ENCODE data around the gene FARP2.
"Not testable (repeated sequence)": the region's sequence is repeated elsewhere in the genome, so short reads cannot be mapped to it uniquely, and the experiment has no call there.

The FARP2 gene

DNA sequence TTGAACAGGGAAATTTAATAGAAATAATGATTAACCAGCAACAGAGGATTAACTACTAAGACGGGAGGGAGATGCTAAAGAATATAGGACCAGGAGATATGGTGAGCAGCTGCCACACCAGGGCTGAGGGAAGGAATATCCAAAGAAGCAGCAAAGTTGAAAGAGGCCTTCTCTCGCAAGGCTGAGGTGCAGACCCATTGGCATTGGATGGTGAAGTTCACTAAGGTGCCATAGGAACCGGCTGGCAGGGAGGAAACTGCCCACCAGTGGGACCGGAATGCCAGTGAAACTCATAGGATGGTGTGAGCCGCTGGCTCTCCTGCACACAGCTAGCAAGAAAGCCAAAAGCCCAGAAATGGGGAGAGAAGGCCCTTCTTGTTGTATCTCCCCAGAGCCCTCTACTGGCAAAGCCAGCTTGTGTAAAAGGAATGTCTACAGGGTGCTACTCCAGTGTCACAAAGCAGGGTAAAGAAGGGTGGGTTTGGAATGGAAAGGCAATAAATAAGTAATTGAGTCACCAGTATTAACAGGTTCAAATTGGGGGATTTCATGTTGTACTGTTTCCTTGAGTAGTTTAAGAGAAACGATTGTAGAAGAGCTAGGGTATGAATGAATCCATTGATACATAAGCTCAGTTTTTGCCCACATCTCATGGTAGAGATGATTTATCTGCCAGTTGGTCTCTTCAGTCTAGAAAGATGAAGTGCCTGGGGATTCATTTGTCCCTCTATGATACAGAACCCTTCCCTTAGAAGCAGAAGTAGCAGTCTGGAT lies 36.0 kb downstream of the FARP2 start:
- Histone ChIP-seq H3K9me3 (ENCODE audit: control insufficient read depth, insufficient read depth, low read length) (no peaks in the 10 kb centered on the region), H3K36me3 (ENCODE audit: insufficient read depth, low read length) (no peaks in the 10 kb centered on the region), H3K9ac (ENCODE audit: low read depth, low read length) (no peak overlapping the region), H3K4me1 (ENCODE audit: insufficient read depth, low read length) (no peaks in the 10 kb centered on the region)

DNA sequence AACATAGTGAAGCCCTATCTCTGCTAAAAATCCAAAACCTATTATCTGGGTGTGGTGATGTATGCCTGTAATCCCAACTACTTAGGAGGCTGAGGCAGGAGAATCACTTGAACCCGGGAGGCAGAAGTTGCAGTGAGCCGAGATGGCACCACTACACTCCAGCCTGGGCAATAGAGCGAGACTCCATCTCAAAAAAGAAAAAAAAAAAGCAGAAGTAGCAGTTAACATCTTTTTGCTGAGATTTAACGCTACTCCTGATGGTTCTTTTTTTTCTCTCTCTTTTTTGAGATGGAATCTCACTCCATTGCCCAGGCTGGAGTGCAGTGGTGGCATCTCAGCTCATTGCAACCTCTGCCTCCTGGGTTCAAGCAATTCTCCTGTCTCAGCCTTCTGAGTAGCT lies 36.7 kb downstream of the FARP2 start:
- not testable (repeated sequence) for H3K4me1 ChIP-seq (ENCODE audit: insufficient read depth, low read length); H3K36me3 ChIP-seq (ENCODE audit: insufficient read depth, low read length); H3K9ac ChIP-seq (ENCODE audit: low read depth, low read length); H3K9me3 ChIP-seq (ENCODE audit: control insufficient read depth, insufficient read depth, low read length)

- no peak overlapping the region for H3K9ac ChIP-seq (ENCODE audit: low read depth, low read length)
- no peaks in the 10 kb centered on the region for H3K4me1 ChIP-seq (ENCODE audit: insufficient read depth, low read length)
- H3K36me3 ChIP-seq (ENCODE audit: insufficient read depth, low read length): no peaks in the 10 kb centered on the region
- no peaks in the 10 kb centered on the region for H3K9me3 ChIP-seq (ENCODE audit: control insufficient read depth, insufficient read depth, low read length)
Measured at GRCh38 chr2:241393524-241394196, 37.6 kb downstream of the FARP2 start.

DNA sequence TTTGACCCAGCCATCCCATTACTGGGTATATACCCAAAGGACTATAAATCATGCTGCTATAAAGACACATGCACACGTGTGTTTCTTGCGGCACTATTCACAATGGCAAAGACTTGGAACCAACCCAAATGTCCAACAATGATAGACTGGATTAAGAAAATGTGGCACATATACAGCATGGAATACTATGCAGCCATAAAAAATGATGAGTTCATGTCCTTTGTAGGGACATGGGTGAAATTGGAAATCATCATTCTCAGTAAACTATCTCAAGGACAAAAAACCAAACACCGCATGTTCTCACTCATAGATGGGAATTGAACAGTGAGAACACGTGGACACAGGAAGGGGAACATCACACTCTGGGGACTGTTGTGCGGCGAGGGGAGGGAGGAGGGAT lies 40.7 kb downstream of the FARP2 start:
- H3K9ac ChIP-seq (ENCODE audit: low read depth, low read length); H3K9me3 ChIP-seq (ENCODE audit: control insufficient read depth, insufficient read depth, low read length); H3K36me3 ChIP-seq (ENCODE audit: insufficient read depth, low read length); H3K4me1 ChIP-seq (ENCODE audit: insufficient read depth, low read length): not testable (repeated sequence)

DNA sequence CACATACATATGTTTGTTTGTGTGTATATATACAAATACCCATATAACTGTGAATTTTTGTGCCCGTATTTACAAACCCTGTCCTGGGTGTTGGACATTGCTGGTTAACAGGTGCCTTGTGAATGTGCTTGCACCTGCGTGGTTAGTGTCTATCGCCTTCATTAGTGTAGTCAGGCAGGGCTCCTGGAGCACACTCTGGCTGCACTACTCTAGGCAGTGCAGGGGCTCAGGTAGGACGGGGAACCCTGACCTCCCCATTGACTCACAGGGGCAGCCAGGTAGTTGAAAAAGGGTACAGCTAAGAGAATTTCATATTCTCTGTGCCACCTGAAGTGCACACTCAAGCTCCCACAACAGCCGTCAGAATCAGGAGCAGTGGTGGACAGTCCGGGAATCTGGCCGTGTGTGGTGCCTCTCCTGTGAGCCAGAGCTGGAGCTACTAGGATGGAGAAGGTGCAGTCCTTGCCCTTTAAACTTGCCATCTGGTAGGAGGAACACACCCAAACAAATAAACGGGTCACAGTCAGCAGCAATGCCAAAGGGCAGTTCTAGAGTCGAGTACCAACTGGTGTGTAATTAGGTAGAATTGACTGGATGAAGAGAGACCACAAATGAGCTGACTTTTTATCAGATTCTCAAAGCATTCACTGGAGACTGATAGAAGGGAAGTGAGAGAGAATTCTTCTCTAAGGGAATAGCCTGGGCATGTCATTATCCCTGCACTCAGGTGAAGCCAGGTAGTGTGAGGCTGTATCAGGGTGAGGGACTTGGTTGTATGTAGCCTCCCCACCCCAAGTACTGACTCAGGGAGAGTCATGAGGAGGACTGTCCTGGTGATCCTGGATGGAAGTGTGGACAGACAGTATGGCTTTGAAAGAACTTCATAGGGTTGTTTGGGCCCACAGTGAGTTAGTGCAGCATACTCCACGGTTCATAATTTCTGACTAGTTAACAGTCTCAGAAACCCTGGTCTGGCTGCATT lies 44.1 kb downstream of the FARP2 start:
- Histone ChIP-seq H3K9ac (ENCODE audit: low read depth, low read length) (no peak overlapping the region), H3K9me3 (ENCODE audit: control insufficient read depth, insufficient read depth, low read length) (no peaks in the 10 kb centered on the region), H3K36me3 (ENCODE audit: insufficient read depth, low read length) (peaks cover 4% of the 10 kb centered on the region; the same call in 1 of the 2 replicates), H3K4me1 (ENCODE audit: insufficient read depth, low read length) (no peaks in the 10 kb centered on the region)

DNA sequence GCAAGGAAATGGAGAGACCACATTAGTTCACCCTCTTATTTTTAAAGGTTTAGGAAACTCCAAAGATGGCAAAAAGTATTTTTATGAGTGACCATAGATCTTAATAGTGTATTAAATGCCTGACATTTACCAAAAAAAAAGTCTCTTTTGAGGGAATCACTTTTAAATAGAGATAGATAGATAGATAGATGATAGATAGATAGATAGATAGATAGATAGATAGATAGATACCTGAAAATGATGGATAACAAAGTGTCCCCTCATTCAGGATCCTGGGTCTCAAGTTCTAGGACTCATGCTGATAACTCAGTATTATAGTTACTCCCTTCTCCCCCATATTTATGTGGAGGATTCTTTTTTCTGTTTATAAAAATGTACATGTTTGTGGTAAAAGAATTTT lies 52.8 kb downstream of the FARP2 start:
- no peak overlapping the region for H3K9ac ChIP-seq (ENCODE audit: low read depth, low read length)
- peaks cover 7% of the 10 kb centered on the region for H3K36me3 ChIP-seq (ENCODE audit: insufficient read depth, low read length)
- no peaks in the 10 kb centered on the region for H3K9me3 ChIP-seq (ENCODE audit: control insufficient read depth, insufficient read depth, low read length)
- no peaks in the 10 kb centered on the region for H3K4me1 ChIP-seq (ENCODE audit: insufficient read depth, low read length)

DNA sequence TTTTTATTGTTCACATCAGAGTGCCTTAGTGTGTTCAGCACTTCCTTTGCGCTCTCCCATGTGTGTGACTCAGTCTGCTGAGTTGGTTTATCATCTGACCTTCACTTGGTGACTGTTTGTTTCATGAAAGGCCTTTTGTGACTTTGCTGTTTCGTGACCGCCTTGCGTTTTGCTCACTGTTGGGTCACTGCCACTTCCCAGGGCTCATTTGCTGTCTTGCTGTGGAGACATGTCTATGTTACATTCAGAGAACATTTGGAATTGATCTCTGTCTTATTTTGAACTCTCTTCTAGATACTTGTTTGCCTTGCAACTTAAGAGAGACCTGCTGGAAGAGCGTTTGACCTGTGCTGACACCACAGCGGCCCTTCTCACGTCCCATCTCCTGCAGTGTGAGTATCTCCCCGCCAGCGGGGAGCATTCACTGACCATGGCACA lies 54.7 kb downstream of the FARP2 start:
- no peak overlapping the region for H3K9ac ChIP-seq (ENCODE audit: low read depth, low read length)
- H3K9me3 ChIP-seq (ENCODE audit: control insufficient read depth, insufficient read depth, low read length): no peaks in the 10 kb centered on the region
- H3K4me1 ChIP-seq (ENCODE audit: insufficient read depth, low read length): no peaks in the 10 kb centered on the region
- peaks cover 9% of the 10 kb centered on the region for H3K36me3 ChIP-seq (ENCODE audit: insufficient read depth, low read length)

DNA sequence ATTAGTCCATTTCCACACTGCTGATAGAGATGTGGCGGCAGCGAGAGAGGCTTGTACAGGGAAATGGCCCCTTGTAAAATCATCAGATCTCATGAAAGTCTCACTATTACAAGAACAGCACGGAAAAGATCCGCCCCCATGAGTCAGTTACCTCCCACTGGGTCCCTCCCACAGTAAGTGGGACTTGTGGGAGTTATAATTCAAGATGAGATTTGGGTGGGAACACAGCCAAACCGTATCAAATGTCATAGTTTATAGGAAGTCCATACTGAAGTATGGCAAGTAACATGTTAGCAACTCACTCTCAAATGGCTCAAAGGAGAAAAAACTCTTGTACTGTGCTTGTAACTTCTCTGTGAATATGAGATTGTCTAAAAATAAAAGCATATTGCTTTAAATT lies 56.1 kb downstream of the FARP2 start:
- Histone ChIP-seq H3K9ac (ENCODE audit: low read depth, low read length) (no peak overlapping the region), H3K4me1 (ENCODE audit: insufficient read depth, low read length) (no peaks in the 10 kb centered on the region), H3K9me3 (ENCODE audit: control insufficient read depth, insufficient read depth, low read length) (no peaks in the 10 kb centered on the region), H3K36me3 (ENCODE audit: insufficient read depth, low read length) (peaks cover 9% of the 10 kb centered on the region)

GRCh38 chr2:241413501-241413900 lies 57.4 kb downstream of the FARP2 start:
- H3K4me1 ChIP-seq (ENCODE audit: insufficient read depth, low read length); H3K9me3 ChIP-seq (ENCODE audit: control insufficient read depth, insufficient read depth, low read length); H3K36me3 ChIP-seq (ENCODE audit: insufficient read depth, low read length); H3K9ac ChIP-seq (ENCODE audit: low read depth, low read length): not testable (repeated sequence)

DNA sequence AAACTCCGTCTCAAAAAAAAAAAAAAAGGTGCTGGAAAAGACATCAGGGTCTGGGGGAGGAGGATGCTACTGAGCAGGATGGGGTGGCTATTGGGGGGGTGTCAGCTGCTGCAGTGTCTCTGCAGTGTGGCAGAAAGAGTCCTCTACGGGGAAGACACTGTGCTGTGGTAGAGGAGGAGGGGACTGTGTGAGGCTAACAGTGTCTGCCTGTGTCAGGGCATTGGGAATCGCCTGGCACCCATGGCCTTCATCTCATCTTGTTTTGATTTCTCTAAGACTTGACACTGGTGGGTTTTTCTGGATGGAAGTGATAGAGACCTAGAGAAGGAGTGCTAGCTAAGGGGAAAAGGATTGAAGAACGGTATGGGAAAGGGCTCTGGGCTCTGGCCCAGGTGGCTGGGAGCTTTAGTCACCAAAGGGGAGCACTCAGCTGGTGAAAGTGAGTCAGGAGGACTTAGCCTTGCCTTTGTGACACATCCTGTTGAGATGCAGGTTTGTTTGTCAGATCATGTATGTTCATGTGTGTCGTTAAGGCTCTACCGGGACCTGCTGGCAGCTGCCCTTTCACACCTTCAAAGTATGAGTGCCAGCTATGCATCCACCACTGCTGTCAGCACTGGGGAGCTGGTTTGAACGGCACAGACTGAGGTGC lies 58.0 kb downstream of the FARP2 start:
- Histone ChIP-seq H3K36me3 (ENCODE audit: insufficient read depth, low read length) (peaks cover 8% of the 10 kb centered on the region), H3K9me3 (ENCODE audit: control insufficient read depth, insufficient read depth, low read length) (no peaks in the 10 kb centered on the region), H3K4me1 (ENCODE audit: insufficient read depth, low read length) (no peaks in the 10 kb centered on the region), H3K9ac (ENCODE audit: low read depth, low read length) (no peak overlapping the region)

- Histone ChIP-seq H3K9me3 (ENCODE audit: control insufficient read depth, insufficient read depth, low read length) (no peaks in the 10 kb centered on the region), H3K9ac (ENCODE audit: low read depth, low read length) (no peak overlapping the region), H3K4me1 (ENCODE audit: insufficient read depth, low read length) (no peaks in the 10 kb centered on the region), H3K36me3 (ENCODE audit: insufficient read depth, low read length) (peaks cover 8% of the 10 kb centered on the region)
Measured at GRCh38 chr2:241415196-241415595, 59.1 kb downstream of the FARP2 start.

DNA sequence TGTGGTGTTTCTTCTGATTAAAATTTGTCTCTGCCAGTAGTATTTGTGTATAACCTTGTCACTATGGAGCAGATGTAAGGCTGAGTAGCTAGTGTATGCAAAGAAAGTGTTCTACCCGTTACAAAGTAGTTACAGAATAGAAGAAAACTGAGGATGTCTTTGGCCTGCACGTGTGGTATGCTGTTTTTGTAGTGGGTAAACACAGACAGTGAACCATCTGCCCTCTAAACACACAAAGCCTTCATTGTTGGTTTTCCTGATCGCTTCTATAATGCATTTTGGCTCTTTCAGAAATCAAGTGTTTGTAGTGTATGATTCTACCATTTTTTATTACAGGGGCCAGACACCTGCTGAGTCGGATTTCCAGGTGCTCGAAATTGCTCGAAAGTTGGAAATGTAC lies 61.5 kb downstream of the FARP2 start:
- Histone ChIP-seq H3K9ac (ENCODE audit: low read depth, low read length) (no peak overlapping the region), H3K9me3 (ENCODE audit: control insufficient read depth, insufficient read depth, low read length) (no peaks in the 10 kb centered on the region), H3K4me1 (ENCODE audit: insufficient read depth, low read length) (no peaks in the 10 kb centered on the region), H3K36me3 (ENCODE audit: insufficient read depth, low read length) (peaks cover 5% of the 10 kb centered on the region)

- H3K9ac ChIP-seq (ENCODE audit: low read depth, low read length): no peak overlapping the region
- H3K36me3 ChIP-seq (ENCODE audit: insufficient read depth, low read length): peaks cover 2% of the 10 kb centered on the region
- H3K4me1 ChIP-seq (ENCODE audit: insufficient read depth, low read length): no peaks in the 10 kb centered on the region
- H3K9me3 ChIP-seq (ENCODE audit: control insufficient read depth, insufficient read depth, low read length): no peaks in the 10 kb centered on the region; the same call in 1 of the 2 replicates
Measured at GRCh38 chr2:241421330-241421729, 65.2 kb downstream of the FARP2 start.

GRCh38 chr2:241421942-241422341 lies 65.9 kb downstream of the FARP2 start:
- H3K9ac ChIP-seq (ENCODE audit: low read depth, low read length); H3K4me1 ChIP-seq (ENCODE audit: insufficient read depth, low read length); H3K9me3 ChIP-seq (ENCODE audit: control insufficient read depth, insufficient read depth, low read length); H3K36me3 ChIP-seq (ENCODE audit: insufficient read depth, low read length): not testable (repeated sequence)

All from ES-I3 (cell line).